Smooth muscle cell (in vitro differentiated cells): ENCODE results near the gene IFT43. TPM values are rescaled to one million over a fixed set of nuclear protein-coding genes. Genes with fewer than 3 reads are reported as not detected.

Experiments used
- DNase-seq: peaks from one replicate; lab custom pipeline; 2025; ENCODE audit not compliant: unreplicated experiment; lab: John Stamatoyannopoulos, UW
- H2AFZ ChIP-seq: fragments of 200-600 bp; sonication (generic); 2 replicates; pipeline ENCODE4 v1.6.0; 2016; ENCODE audit warnings: antibody characterized with exemption, low read depth, mild to moderate bottlenecking
- H3F3A ChIP-seq: fragments of 200-600 bp; sonication (generic); 2 replicates; pipeline ENCODE4 v1.6.0; 2017; ENCODE audit warnings: antibody characterized with exemption, low read depth
- H3K27ac ChIP-seq: fragments of 200-600 bp; sonication (generic); 2 replicates; pipeline ENCODE4 v1.5.1; 2016; ENCODE audit warnings: low read depth, mild to moderate bottlenecking
- H3K27me3 ChIP-seq: fragments of 200-600 bp; sonication (generic); 2 replicates; pipeline ENCODE4 v1.6.1; 2016; ENCODE audit warnings: low read depth, mild to moderate bottlenecking
- H3K36me3 ChIP-seq: fragments of 200-600 bp; sonication (generic); 2 replicates; pipeline ENCODE4 v1.5.1; 2016; ENCODE audit warnings: low read depth
- H3K4me1 ChIP-seq: fragments of 200-600 bp; sonication (generic); 2 replicates; pipeline ENCODE4 v1.5.1; 2016; ENCODE audit warnings: low read depth
- H3K4me2 ChIP-seq: fragments of 200-600 bp; sonication (generic); 2 replicates; pipeline ENCODE4 v1.6.0; 2016; ENCODE audit warnings: mild to moderate bottlenecking
- H3K4me3 ChIP-seq: fragments of 200-600 bp; sonication (generic); 2 replicates; pipeline ENCODE4 v1.5.1; 2016; ENCODE audit warnings: mild to moderate bottlenecking
- H3K79me2 ChIP-seq: fragments of 200-600 bp; sonication (generic); 2 replicates; pipeline ENCODE4 v1.6.0; 2016; ENCODE audit warnings: low read depth, mild to moderate bottlenecking
- H3K9ac ChIP-seq: fragments of 200-600 bp; sonication (generic); 2 replicates; pipeline ENCODE4 v1.6.0; 2016; ENCODE audit warnings: low read depth
- H3K9me3 ChIP-seq: fragments of 200-600 bp; sonication (generic); replicated peaks from 2 replicates; pipeline ENCODE4 v1.5.1; 2016; ENCODE audit warnings: low read depth
- H4K20me1 ChIP-seq: fragments of 200-600 bp; sonication (generic); 2 replicates; pipeline ENCODE4 v1.6.0; 2016; ENCODE audit warnings: low read depth
- CTCF ChIP-seq: fragments of 200-600 bp; sonication (generic); IDR thresholded peaks from 2 replicates; pipeline ENCODE4 v1.5.1; 2017; ENCODE audit warnings: borderline replicate concordance, mild to moderate bottlenecking, antibody characterized with exemption; ENCODE audit not compliant: insufficient read depth, poor library complexity, severe bottlenecking
- WGBS: methylation state at CpG from one replicate; pipeline ENCODE4 v1.1.7; 2016; ENCODE audit warnings: low lambda C conversion rate; 5-methylcytosine and 5-hydroxymethylcytosine counted together
- polyA plus RNA-seq: library from polyadenylated mRNA; unstranded; fragments of >200 nt; fragmentation: Nextera tagmentation; extraction: Ambion mirVana; gene quantifications from 2 replicates; pipeline ENCODE4 v1.2.1, GENCODE V29; 2016
- total RNA-seq: library from RNA; depleted of rRNA; stranded (reverse); fragments of >200 nt; gene quantifications from 2 replicates; pipeline ENCODE4 v1.2.3, GENCODE V29; 2014

IFT43 gene
- total and polyA plus RNA-seq, 2 experiments from 2014 or later: 46.9 to 63.0 TPM

DNA sequence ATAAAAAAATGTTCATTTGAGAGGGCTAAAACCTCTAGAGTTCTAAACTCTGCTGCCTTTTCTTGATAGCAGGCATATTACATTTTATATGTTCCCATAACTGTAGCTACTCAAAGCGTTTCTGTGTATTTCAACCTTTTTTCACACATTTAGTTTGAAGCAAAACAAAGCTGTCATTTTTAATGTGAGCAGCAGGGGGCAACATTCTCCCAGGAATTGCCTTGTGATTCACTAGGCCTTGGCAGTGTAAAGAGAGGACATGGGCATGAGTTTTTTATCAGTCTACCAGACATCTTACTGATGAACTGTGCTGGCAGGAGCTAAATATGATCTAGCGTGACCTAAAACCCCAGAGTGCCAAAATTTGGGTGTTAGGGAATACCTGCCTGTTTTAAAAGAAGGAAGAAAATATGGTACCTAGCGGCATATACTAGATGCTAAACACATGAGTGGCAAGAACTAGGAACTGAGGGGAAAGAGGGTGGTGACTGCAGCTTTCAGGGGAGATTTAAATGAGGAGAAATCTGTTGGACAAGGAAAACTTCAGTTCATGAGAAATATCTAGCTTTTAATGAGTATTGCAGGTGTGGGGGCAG, 65.3 kb downstream of the IFT43 start:
- Histone ChIP-seq H3K9ac (no peak overlapping the region), H2AFZ (no peak overlapping the region), H3K27ac (no peak overlapping the region), H3F3A (no peaks in the 10 kb centered on the region), H3K9me3 (no peaks in the 10 kb centered on the region), H3K36me3 (no peaks in the 10 kb centered on the region), H3K4me1 (no peaks in the 10 kb centered on the region), H3K4me3 (no peak overlapping the region), H4K20me1 (peaks cover 18% of the 10 kb centered on the region), H3K79me2 (no peaks in the 10 kb centered on the region), H3K4me2 (no peak overlapping the region), H3K27me3 (no peaks in the 10 kb centered on the region)
- WGBS: 46% methylated on average over 3 of the region's 3 CpGs
- no peak for DNase-seq
- TF ChIP-seq CTCF: peak; percentile 90

- Histone ChIP-seq H3K27me3 (no peaks in the 10 kb centered on the region), H3K27ac (no peak overlapping the region), H3K36me3 (no peaks in the 10 kb centered on the region), H3K4me3 (no peak overlapping the region), H3K9ac (no peak overlapping the region), H2AFZ (no peak overlapping the region), H3K79me2 (no peaks in the 10 kb centered on the region), H3F3A (no peaks in the 10 kb centered on the region), H3K4me2 (no peak overlapping the region), H3K9me3 (no peaks in the 10 kb centered on the region), H3K4me1 (no peaks in the 10 kb centered on the region), H4K20me1 (peaks cover 18% of the 10 kb centered on the region)
- no peak for DNase-seq
- 83% methylated on average over 12 of the region's 12 CpGs for WGBS
- TF ChIP-seq CTCF: no peak
These were observed 66.3 kb downstream of the IFT43 start for GRCh38 chr14:76051717-76052465.

DNA sequence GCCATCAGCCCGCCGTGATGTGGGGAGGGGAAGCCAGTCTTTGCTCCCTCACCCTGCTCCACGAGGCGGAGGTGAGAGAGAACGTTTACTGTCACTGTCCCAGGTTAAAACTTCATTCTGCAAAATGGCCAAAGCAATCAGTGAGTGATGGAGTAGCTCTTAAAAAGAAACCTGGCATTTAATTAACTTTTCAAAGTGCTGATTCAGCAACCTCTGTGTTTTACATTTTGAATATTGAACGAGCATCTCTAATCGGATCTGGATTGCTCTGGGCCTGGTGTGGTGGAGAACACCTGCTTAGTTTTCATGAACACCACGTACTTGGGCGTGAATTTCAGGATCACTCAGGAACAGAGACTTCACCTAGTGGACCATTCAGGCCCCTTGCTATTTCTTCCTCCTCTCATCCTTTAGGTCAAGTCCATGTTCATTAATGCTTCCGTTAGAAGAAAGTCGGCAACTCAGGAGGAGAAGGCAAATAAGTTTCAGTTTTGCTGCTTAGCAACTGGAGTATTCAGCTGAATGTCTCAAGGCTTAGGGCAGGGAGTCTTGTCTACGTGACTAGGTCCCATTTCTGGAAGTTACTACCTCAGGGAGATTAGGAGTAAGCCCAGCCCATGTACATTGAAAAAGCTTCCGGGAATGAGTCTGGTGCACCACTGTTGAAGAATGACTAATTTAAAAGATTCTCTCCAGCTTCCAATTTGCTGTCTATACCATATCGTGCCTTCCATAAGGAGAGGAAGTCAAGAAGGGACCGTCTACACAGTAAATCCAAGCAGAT, 68.2 kb downstream of the IFT43 start:
- no peaks in the 10 kb centered on the region for H3K36me3 ChIP-seq
- no peak for TF ChIP-seq CTCF
- H2AFZ ChIP-seq: no peak overlapping the region
- no peaks in the 10 kb centered on the region for H3F3A ChIP-seq
- H3K4me3 ChIP-seq: no peak overlapping the region
- peak overlapping the region; percentile 58 for H3K27ac ChIP-seq
- no peak overlapping the region for H3K9ac ChIP-seq
- no peaks in the 10 kb centered on the region for H3K9me3 ChIP-seq
- no peaks in the 10 kb centered on the region for H3K4me1 ChIP-seq
- H3K79me2 ChIP-seq: no peaks in the 10 kb centered on the region
- H4K20me1 ChIP-seq: peaks cover 16% of the 10 kb centered on the region
- H3K27me3 ChIP-seq: no peaks in the 10 kb centered on the region
- WGBS: 66% methylated on average over 15 of the region's 15 CpGs
- DNase-seq: no peak
- H3K4me2 ChIP-seq: peak overlapping the region; percentile 63
